ENCODE data around the gene PGM5.

Gene PGM5

GRCh38 chr9:68447611-68448010 lies 91.2 kb downstream of the PGM5 start:
- DNase-seq (ENCODE audit: insufficient read length) (no peak), FAIRE-seq (no peak)
- TF ChIP-seq TAF1 (IDR thresholded peaks at IDR 0.05; ENCODE audit: borderline replicate concordance, low read depth, low read length) = no peak
- TF ChIP-seq POLR2AphosphoS5 (IDR thresholded peaks at IDR 0.05; ENCODE audit: low read depth, low read length) = no peak
- no peak for TF ChIP-seq POLR2A (IDR thresholded peaks at IDR 0.05; ENCODE audit: low read depth, low read length)

DNA sequence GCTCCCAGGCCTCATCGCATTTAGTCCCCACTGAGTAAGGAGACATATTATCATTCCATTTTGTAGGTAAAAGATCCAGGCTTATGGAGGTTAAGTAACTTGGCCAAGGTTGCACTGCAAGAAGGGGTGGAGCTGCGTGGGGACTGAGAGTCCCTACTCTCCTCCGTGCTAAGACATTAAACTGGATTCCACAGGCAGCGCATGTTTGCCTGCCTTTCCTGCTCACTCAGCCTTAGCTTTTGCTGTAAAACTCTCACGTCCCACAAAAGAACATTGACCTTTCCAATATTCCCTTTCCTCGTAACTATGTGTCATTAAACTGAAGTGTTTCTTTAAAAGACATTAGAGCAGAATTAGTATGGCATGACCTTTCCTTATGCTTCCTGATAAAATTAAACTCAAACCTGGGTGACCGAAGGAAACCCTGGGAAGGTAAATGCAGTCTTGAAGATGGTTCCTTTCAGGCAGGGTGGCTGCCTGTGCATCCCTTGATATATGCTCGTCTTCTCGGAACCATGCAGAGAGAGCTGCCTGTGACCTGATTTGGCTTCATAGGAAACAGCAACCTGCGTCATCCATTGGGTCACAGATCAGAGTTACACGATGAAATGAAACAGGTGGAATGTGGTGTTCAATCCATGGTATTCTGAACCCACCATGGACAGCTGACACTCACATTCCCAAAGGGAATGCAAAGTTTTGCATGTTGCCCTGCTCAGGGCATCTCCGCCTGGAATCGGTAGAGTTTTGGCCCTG lies 98.3 kb downstream of the PGM5 start:
- DNase-seq (ENCODE audit: insufficient read length) (no peak), FAIRE-seq (no peak)
- no peak for TF ChIP-seq POLR2A (IDR thresholded peaks at IDR 0.05; ENCODE audit: low read depth, low read length)
- no peak for TF ChIP-seq POLR2AphosphoS5 (IDR thresholded peaks at IDR 0.05; ENCODE audit: low read depth, low read length)
- TF ChIP-seq TAF1 (IDR thresholded peaks at IDR 0.05; ENCODE audit: borderline replicate concordance, low read depth, low read length) = no peak

- TF ChIP-seq TAF1 (IDR thresholded peaks at IDR 0.05; ENCODE audit: borderline replicate concordance, low read depth, low read length) = no peak
- FAIRE-seq (no peak), DNase-seq (ENCODE audit: insufficient read length) (no peak)
Measured at GRCh38 chr9:68455451-68455850, 99.0 kb downstream of the PGM5 start.

DNA sequence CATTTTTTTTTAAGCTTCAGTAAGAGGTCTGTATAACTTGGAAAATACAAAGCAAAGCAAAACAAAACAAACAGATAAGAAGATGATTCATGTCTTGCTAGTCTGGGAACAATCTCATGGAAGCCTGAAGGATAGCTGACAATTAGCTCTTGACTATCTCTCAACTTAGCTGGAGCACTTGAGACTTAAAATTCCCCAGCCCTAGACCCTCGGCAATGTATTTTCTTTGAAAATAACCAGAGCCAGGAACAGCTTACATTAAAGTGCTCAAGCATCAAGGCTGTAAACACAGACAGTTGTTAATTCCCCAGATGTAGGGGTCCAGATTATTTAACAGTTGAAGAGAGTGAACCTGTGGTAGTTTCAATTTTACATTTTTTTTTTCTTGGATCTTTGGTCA lies 101.4 kb downstream of the PGM5 start:
- FAIRE-seq = no peak
- TF ChIP-seq POLR2AphosphoS5 (IDR thresholded peaks at IDR 0.05; ENCODE audit: low read depth, low read length) (no peak), POLR2A (IDR thresholded peaks at IDR 0.05; ENCODE audit: low read depth, low read length) (no peak), TAF1 (IDR thresholded peaks at IDR 0.05; ENCODE audit: borderline replicate concordance, low read depth, low read length) (no peak)
- DNase-seq (ENCODE audit: insufficient read length) = no peak

GRCh38 chr9:68458918-68459317 lies 102.5 kb downstream of the PGM5 start:
- TF ChIP-seq POLR2AphosphoS5 (IDR thresholded peaks at IDR 0.05; ENCODE audit: low read depth, low read length) (no peak), POLR2A (IDR thresholded peaks at IDR 0.05; ENCODE audit: low read depth, low read length) (no peak), TAF1 (IDR thresholded peaks at IDR 0.05; ENCODE audit: borderline replicate concordance, low read depth, low read length) (no peak)
- FAIRE-seq (no peak), DNase-seq (ENCODE audit: insufficient read length) (no peak)

GRCh38 chr9:68462105-68462775 lies 105.8 kb downstream of the PGM5 start:
- FAIRE-seq = no peak
- TF ChIP-seq POLR2AphosphoS5 (IDR thresholded peaks at IDR 0.05; ENCODE audit: low read depth, low read length) (no peak), TAF1 (IDR thresholded peaks at IDR 0.05; ENCODE audit: borderline replicate concordance, low read depth, low read length) (no peak), POLR2A (IDR thresholded peaks at IDR 0.05; ENCODE audit: low read depth, low read length) (no peak)
- no peak for DNase-seq (ENCODE audit: insufficient read length)

- TF ChIP-seq TAF1 (IDR thresholded peaks at IDR 0.05; ENCODE audit: borderline replicate concordance, low read depth, low read length) (no peak), POLR2AphosphoS5 (IDR thresholded peaks at IDR 0.05; ENCODE audit: low read depth, low read length) (no peak), POLR2A (IDR thresholded peaks at IDR 0.05; ENCODE audit: low read depth, low read length) (no peak)
- DNase-seq (ENCODE audit: insufficient read length) = no peak
- no peak for FAIRE-seq
Measured at GRCh38 chr9:68470067-68470466, 113.7 kb downstream of the PGM5 start.

- FAIRE-seq (no peak), DNase-seq (ENCODE audit: insufficient read length) (no peak)
- TF ChIP-seq TAF1 (IDR thresholded peaks at IDR 0.05; ENCODE audit: borderline replicate concordance, low read depth, low read length) = no peak
- TF ChIP-seq POLR2AphosphoS5 (IDR thresholded peaks at IDR 0.05; ENCODE audit: low read depth, low read length) = no peak
- TF ChIP-seq POLR2A (IDR thresholded peaks at IDR 0.05; ENCODE audit: low read depth, low read length) = no peak
Measured at GRCh38 chr9:68470634-68471033, 114.2 kb downstream of the PGM5 start.

DNA sequence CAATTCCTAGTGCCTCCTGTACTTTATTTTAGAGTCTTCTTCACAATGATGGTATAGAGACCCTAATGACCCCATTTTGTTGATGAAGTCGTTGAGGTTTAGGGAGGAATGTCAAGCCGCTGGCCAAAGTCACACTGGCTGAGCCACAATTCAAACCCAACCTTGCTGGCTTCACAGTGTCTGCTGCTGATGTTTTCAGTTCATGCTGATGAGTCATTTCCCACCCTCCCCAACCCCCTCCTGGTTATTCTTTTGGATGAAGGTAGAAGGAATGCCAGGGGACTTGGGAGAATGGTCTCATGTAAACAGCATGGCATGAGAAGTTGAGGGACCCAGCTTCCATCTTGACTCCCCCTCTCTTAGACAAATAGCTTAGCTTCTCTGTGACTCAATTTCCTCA lies 115.7 kb downstream of the PGM5 start:
- DNase-seq (ENCODE audit: insufficient read length) (no peak), FAIRE-seq (no peak)
- TF ChIP-seq POLR2AphosphoS5 (IDR thresholded peaks at IDR 0.05; ENCODE audit: low read depth, low read length) (no peak), POLR2A (IDR thresholded peaks at IDR 0.05; ENCODE audit: low read depth, low read length) (no peak), TAF1 (IDR thresholded peaks at IDR 0.05; ENCODE audit: borderline replicate concordance, low read depth, low read length) (no peak)

DNA sequence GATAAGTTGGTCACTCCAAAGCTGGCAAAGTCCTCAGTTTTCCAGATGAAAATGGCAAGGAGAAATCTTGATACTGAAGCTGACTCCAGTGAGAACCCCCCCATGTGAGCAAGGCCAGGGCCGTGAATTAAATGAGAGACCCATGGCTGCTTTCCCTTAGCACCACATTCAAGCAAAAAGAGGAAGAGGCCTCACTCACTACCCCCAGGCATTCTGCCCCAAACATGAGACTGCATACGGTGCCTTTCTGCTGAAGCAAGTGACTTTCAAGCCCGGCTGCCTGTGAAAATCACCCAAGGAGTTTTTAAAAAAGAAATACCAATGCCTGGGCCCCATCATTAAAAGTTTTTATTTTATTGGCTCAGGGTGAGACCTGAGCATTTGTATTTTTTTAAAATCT lies 117.4 kb downstream of the PGM5 start:
- TF ChIP-seq TAF1 (IDR thresholded peaks at IDR 0.05; ENCODE audit: borderline replicate concordance, low read depth, low read length) (no peak), POLR2A (IDR thresholded peaks at IDR 0.05; ENCODE audit: low read depth, low read length) (no peak), POLR2AphosphoS5 (IDR thresholded peaks at IDR 0.05; ENCODE audit: low read depth, low read length) (no peak)
- FAIRE-seq (no peak), DNase-seq (ENCODE audit: insufficient read length) (no peak)

GRCh38 chr9:68476422-68476821 lies 120.0 kb downstream of the PGM5 start:
- TF ChIP-seq TAF1 (IDR thresholded peaks at IDR 0.05; ENCODE audit: borderline replicate concordance, low read depth, low read length) = no peak
- TF ChIP-seq POLR2A (IDR thresholded peaks at IDR 0.05; ENCODE audit: low read depth, low read length) = no peak
- no peak for TF ChIP-seq POLR2AphosphoS5 (IDR thresholded peaks at IDR 0.05; ENCODE audit: low read depth, low read length)
- FAIRE-seq (no peak), DNase-seq (ENCODE audit: insufficient read length) (no peak)

- no peak for DNase-seq (ENCODE audit: insufficient read length)
- FAIRE-seq = no peak
- TF ChIP-seq POLR2AphosphoS5 (IDR thresholded peaks at IDR 0.05; ENCODE audit: low read depth, low read length) (no peak), POLR2A (IDR thresholded peaks at IDR 0.05; ENCODE audit: low read depth, low read length) (no peak), TAF1 (IDR thresholded peaks at IDR 0.05; ENCODE audit: borderline replicate concordance, low read depth, low read length) (no peak)
Measured at GRCh38 chr9:68476847-68477246, 120.4 kb downstream of the PGM5 start.
